ENCODE data around the gene ZSCAN30.

The ZSCAN30 gene

GRCh38 chr18:35290094-35290735, at the start of gene ZSCAN30:
Gene ZSCAN30 (minus strand): TSS chr18:35290229. CDS start chr18:35264352, 25,877 bp downstream.
- peak; percentile 97 for DNase-seq (ENCODE audit: low read depth)

- DNase-seq (ENCODE audit: low read depth): no peak
Measured at GRCh38 chr18:35337286-35337685, 47.3 kb upstream of the ZSCAN30 start.

GRCh38 chr18:35335866-35336265, 45.8 kb upstream of the ZSCAN30 start:
- DNase-seq (ENCODE audit: low read depth): no peak

- DNase-seq (ENCODE audit: low read depth): no peak
Measured at GRCh38 chr18:35334821-35335220, 44.8 kb upstream of the ZSCAN30 start.

GRCh38 chr18:35334212-35334611, 44.2 kb upstream of the ZSCAN30 start:
- DNase-seq (ENCODE audit: low read depth): no peak

GRCh38 chr18:35331367-35332087, 41.5 kb upstream of the ZSCAN30 start:
- no peak for DNase-seq (ENCODE audit: low read depth)

- no peak for DNase-seq (ENCODE audit: low read depth)
Measured at GRCh38 chr18:35328868-35329267, 38.8 kb upstream of the ZSCAN30 start.

- no peak for DNase-seq (ENCODE audit: low read depth)
Measured at GRCh38 chr18:35326695-35327387, 36.8 kb upstream of the ZSCAN30 start.

- no peak for DNase-seq (ENCODE audit: low read depth)
Measured at GRCh38 chr18:35324926-35325655, 35.1 kb upstream of the ZSCAN30 start.

GRCh38 chr18:35322486-35323458, 32.7 kb upstream of the ZSCAN30 start:
- no peak for DNase-seq (ENCODE audit: low read depth)

GRCh38 chr18:35311496-35311895, 21.5 kb upstream of the ZSCAN30 start:
- DNase-seq (ENCODE audit: low read depth): no peak

- DNase-seq (ENCODE audit: low read depth): no peak
Measured at GRCh38 chr18:35306588-35307250, 16.7 kb upstream of the ZSCAN30 start.

GRCh38 chr18:35303610-35304009, 13.6 kb upstream of the ZSCAN30 start:
- no peak for DNase-seq (ENCODE audit: low read depth)

GRCh38 chr18:35296060-35296459, 6.0 kb upstream of the ZSCAN30 start:
- no peak for DNase-seq (ENCODE audit: low read depth)

GRCh38 chr18:35291166-35291565, 1.1 kb upstream of the ZSCAN30 start:
- DNase-seq (ENCODE audit: low read depth): no peak

GRCh38 chr18:35289727-35290093, 319 bp downstream of the ZSCAN30 start:
- no peak for DNase-seq (ENCODE audit: low read depth)

GRCh38 chr18:35289293-35289692, 736 bp downstream of the ZSCAN30 start:
- no peak for DNase-seq (ENCODE audit: low read depth)

GRCh38 chr18:35284841-35285240, 5.2 kb downstream of the ZSCAN30 start:
- no peak for DNase-seq (ENCODE audit: low read depth)

- DNase-seq (ENCODE audit: low read depth): no peak
Measured at GRCh38 chr18:35283923-35284794, 5.9 kb downstream of the ZSCAN30 start.

- no peak for DNase-seq (ENCODE audit: low read depth)
Measured at GRCh38 chr18:35282353-35282752, 7.7 kb downstream of the ZSCAN30 start.

Measured in stimulated activated CD8-positive, alpha-beta memory T cell treated with anti-CD3 and anti-CD28 coated beads, Interleukin-7, amount 100 ng/mL, for 24 hours (primary cell).